GM12873 (cell line): ENCODE results near the gene AHCYL2.

Experiments used
- CTCF ChIP-seq: IDR thresholded peaks from 2 replicates; pipeline ENCODE4 v1.5.1; 2012; ENCODE audit warnings: low read depth, mild to moderate bottlenecking, moderate library complexity, low read length, control low read depth; ENCODE audit not compliant: insufficient read depth; ENCODE audit errors: missing control alignments

Gene AHCYL2

GRCh38 chr7:129435414-129435829, 210.6 kb downstream of the AHCYL2 start:
- no peak for TF ChIP-seq CTCF

GRCh38 chr7:129436335-129436923, 211.6 kb downstream of the AHCYL2 start:
- TF ChIP-seq CTCF, result no peak

GRCh38 chr7:129437190-129437589, 212.4 kb downstream of the AHCYL2 start:
- TF ChIP-seq CTCF, result no peak

- no peak for TF ChIP-seq CTCF
Measured at GRCh38 chr7:129438281-129438838, 213.5 kb downstream of the AHCYL2 start.

- no peak for TF ChIP-seq CTCF
Measured at GRCh38 chr7:129438839-129439651, 214.2 kb downstream of the AHCYL2 start.

GRCh38 chr7:129439963-129440625, 215.3 kb downstream of the AHCYL2 start:
- no peak for TF ChIP-seq CTCF

GRCh38 chr7:129443612-129444011, 218.8 kb downstream of the AHCYL2 start:
- TF ChIP-seq CTCF, result no peak
